Measurements from ENCODE around the gene FMNL1. TPM values are rescaled to one million over a fixed set of nuclear protein-coding genes. Genes with fewer than 3 reads are reported as not detected.

Gene FMNL1
- total and polyA plus RNA-seq, 10 of the 15 experiments (the other 5 are each of a cell fraction or from before 2014, with no cell fraction given): 3.3 to 108 (median 19.5) TPM

DNA sequence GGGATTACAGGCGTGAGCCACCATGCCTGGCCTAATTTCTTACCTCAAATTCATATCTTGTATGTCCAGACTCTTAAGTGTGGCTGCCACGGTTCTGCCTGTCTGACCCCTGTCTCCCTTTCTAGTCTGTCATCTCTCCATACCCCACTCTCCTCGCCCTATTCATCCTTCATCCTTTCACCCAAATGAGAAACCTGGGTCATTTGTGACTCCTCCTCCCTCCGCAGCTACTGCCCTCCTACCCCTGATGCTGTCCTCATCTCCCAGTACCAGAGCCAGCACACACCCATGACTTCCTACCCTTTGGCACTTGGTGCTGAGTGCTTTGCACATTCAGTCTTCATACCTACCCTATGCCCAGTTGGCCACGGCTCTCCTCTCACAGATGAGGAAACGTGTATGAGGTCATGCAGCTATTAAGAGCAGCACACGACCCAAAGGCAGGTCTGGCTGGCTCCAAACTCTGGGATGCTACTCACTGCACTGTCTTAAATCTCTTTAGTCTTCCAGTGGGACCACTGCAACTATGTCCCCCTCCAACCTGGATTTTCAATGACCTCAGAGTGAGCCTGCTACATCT lies 38.6 kb downstream of the FMNL1 start:
- no peaks in the 10 kb centered on the region for H3K79me2 ChIP-seq (ENCODE audit: control insufficient read depth, insufficient read depth, low read length)
- POLR2A ChIA-PET: no interaction called here
- no TSS peak for BruUV-seq (replicated peaks)

More for the DNA sequence above, 38.6 kb downstream of the FMNL1 start:
- peaks cover 20% of the 10 kb centered on the region for H3K4me1 ChIP-seq (ENCODE audit: control insufficient read depth, insufficient read depth, low read length)
- peaks cover 4 to 18% of the 10 kb centered on the region in 2 experiments; a peak in 2 of 4 replicates for H3K36me3 ChIP-seq (ENCODE audit: control insufficient read depth in 2 of 2, insufficient read depth in 2 of 2, low read length in 1 of 2)
- no peak overlapping the region for H3K4me2 ChIP-seq (ENCODE audit: control insufficient read depth, insufficient read depth)
- H3K27me3 ChIP-seq (replicated peaks in 1 of 2; ENCODE audit: control insufficient read depth in 2 of 2, insufficient read depth in 2 of 2, low read length in 1 of 2): no peaks in the 10 kb centered on the region
- DNase-seq (ENCODE audit: low read depth, low spot score): no peak
- no peak for ATAC-seq
- H3K9ac ChIP-seq (ENCODE audit: control insufficient read depth, insufficient read depth, low read length): no peak overlapping the region
- in situ Hi-C loops (cut with MboI): loop anchor here (25.0 kb wide), 1 partner anchor 352 kb away; no protein-coding TSS in a partner anchor
- no peak overlapping the region for H2AFZ ChIP-seq (ENCODE audit: control insufficient read depth, low read depth, low read length)
- intact Hi-C loops (cut with micrococcal nuclease; ENCODE audit: unreplicated experiment): no loop called here
- TF ChIP-seq CHD4 (IDR thresholded peaks at IDR 0.05): no peak
- no peak for TF ChIP-seq RBBP5 (conservative IDR thresholded peaks at IDR 0.05)
- TF ChIP-seq BACH1 (IDR thresholded peaks at IDR 0.05; ENCODE audit: borderline replicate concordance): no peak
- TF ChIP-seq SRF (IDR thresholded peaks at IDR 0.05; ENCODE audit: low read depth in 2 of 2, low read length in 2 of 2): no peak
- TF ChIP-seq GATAD2B (conservative IDR thresholded peaks at IDR 0.05; ENCODE audit: low read depth): no peak
- TF ChIP-seq, protein P1, sequence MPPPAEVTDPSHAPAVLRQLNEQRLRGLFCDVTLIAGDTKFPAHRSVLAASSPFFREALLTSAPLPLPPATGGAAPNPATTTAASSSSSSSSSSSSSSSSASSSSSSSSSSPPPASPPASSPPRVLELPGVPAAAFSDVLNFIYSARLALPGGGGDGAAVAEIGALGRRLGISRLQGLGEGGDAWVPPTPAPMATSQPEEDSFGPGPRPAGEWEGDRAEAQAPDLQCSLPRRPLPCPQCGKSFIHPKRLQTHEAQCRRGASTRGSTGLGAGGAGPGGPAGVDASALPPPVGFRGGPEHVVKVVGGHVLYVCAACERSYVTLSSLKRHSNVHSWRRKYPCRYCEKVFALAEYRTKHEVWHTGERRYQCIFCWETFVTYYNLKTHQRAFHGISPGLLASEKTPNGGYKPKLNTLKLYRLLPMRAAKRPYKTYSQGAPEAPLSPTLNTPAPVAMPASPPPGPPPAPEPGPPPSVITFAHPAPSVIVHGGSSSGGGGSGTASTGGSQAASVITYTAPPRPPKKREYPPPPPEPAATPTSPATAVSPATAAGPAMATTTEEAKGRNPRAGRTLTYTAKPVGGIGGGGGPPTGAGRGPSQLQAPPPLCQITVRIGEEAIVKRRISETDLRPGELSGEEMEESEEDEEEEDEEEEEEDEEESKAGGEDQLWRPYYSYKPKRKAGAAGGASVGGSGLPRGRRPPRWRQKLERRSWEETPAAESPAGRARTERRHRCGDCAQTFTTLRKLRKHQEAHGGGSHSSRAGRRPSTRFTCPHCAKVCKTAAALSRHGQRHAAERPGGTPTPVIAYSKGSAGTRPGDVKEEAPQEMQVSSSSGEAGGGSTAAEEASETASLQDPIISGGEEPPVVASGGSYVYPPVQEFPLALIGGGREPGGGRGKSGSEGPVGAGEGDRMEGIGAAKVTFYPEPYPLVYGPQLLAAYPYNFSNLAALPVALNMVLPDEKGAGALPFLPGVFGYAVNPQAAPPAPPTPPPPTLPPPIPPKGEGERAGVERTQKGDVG (CRISPR knock-in tag; IDR thresholded peaks at IDR 0.05): no peak
- no peak for TF ChIP-seq HDAC2 (IDR thresholded peaks at IDR 0.05)
- TF ChIP-seq SREBF2 (IDR thresholded peaks at IDR 0.05; ENCODE audit: low read length): no peak
- TF ChIP-seq CEBPB (IDR thresholded peaks at IDR 0.05; ENCODE audit: borderline replicate concordance in 1 of 2, low read depth in 2 of 2, low read length in 2 of 2): no peak
- no peak for TF ChIP-seq TCF12 (IDR thresholded peaks at IDR 0.05; ENCODE audit: low read depth, low read length)
- TF ChIP-seq MEF2A (IDR thresholded peaks at IDR 0.05; ENCODE audit: insufficient read depth, low read depth, low read length): no peak
- TF ChIP-seq, protein P2, sequence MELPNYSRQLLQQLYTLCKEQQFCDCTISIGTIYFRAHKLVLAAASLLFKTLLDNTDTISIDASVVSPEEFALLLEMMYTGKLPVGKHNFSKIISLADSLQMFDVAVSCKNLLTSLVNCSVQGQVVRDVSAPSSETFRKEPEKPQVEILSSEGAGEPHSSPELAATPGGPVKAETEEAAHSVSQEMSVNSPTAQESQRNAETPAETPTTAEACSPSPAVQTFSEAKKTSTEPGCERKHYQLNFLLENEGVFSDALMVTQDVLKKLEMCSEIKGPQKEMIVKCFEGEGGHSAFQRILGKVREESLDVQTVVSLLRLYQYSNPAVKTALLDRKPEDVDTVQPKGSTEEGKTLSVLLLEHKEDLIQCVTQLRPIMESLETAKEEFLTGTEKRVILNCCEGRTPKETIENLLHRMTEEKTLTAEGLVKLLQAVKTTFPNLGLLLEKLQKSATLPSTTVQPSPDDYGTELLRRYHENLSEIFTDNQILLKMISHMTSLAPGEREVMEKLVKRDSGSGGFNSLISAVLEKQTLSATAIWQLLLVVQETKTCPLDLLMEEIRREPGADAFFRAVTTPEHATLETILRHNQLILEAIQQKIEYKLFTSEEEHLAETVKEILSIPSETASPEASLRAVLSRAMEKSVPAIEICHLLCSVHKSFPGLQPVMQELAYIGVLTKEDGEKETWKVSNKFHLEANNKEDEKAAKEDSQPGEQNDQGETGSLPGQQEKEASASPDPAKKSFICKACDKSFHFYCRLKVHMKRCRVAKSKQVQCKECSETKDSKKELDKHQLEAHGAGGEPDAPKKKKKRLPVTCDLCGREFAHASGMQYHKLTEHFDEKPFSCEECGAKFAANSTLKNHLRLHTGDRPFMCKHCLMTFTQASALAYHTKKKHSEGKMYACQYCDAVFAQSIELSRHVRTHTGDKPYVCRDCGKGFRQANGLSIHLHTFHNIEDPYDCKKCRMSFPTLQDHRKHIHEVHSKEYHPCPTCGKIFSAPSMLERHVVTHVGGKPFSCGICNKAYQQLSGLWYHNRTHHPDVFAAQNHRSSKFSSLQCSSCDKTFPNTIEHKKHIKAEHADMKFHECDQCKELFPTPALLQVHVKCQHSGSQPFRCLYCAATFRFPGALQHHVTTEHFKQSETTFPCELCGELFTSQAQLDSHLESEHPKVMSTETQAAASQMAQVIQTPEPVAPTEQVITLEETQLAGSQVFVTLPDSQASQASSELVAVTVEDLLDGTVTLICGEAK (IDR thresholded peaks at IDR 0.05; ENCODE audit: borderline replicate concordance): no peak
- TF ChIP-seq, protein P3, sequence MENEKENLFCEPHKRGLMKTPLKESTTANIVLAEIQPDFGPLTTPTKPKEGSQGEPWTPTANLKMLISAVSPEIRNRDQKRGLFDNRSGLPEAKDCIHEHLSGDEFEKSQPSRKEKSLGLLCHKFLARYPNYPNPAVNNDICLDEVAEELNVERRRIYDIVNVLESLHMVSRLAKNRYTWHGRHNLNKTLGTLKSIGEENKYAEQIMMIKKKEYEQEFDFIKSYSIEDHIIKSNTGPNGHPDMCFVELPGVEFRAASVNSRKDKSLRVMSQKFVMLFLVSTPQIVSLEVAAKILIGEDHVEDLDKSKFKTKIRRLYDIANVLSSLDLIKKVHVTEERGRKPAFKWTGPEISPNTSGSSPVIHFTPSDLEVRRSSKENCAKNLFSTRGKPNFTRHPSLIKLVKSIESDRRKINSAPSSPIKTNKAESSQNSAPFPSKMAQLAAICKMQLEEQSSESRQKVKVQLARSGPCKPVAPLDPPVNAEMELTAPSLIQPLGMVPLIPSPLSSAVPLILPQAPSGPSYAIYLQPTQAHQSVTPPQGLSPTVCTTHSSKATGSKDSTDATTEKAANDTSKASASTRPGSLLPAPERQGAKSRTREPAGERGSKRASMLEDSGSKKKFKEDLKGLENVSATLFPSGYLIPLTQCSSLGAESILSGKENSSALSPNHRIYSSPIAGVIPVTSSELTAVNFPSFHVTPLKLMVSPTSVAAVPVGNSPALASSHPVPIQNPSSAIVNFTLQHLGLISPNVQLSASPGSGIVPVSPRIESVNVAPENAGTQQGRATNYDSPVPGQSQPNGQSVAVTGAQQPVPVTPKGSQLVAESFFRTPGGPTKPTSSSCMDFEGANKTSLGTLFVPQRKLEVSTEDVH (IDR thresholded peaks at IDR 0.05; ENCODE audit: low read depth, partially characterized antibody): no peak
- TF ChIP-seq FOXK2 (IDR thresholded peaks at IDR 0.05): no peak
- ChIA-PET CTCF (interaction anchor here (1.1 to 1.3 kb wide), 4 partner anchors 9 to 125 kb away, joined by 3 read pairs; no protein-coding TSS in a partner anchor), RAD21 (ENCODE audit: unreplicated experiment) (interaction anchor here (0.5 kb wide), 1 partner anchor 42 kb away, joined by 4 read pairs; no protein-coding TSS in a partner anchor), SMC1A (ENCODE audit: uncharacterized antibody, unreplicated experiment) (interaction anchor here (0.7 to 1.5 kb wide), 5 partner anchors 12 to 659 kb away, joined by 3 to 9 read pairs (median 4); no protein-coding TSS in a partner anchor)
- H3K4me3 ChIP-seq: no peak overlapping the region
- no peaks in the 10 kb centered on the region for H4K20me1 ChIP-seq (ENCODE audit: control insufficient read depth, insufficient read depth)
- FAIRE-seq: no peak
- whole genome bisulfite sequencing (ENCODE audit: insufficient coverage, insufficient replicate concordance, low lambda C conversion rate, missing lambda C conversion rate): 82% methylated on average over 7 of the region's 7 CpGs
- H3K9me3 ChIP-seq (replicated peaks; ENCODE audit: control insufficient read depth, insufficient read depth, low read length): no peaks in the 10 kb centered on the region
- no peak overlapping the region for H3K27ac ChIP-seq (ENCODE audit: control insufficient read depth, insufficient read depth)
